Measurements from ENCODE around the gene FAM50A. TPM values are rescaled to one million over a fixed set of nuclear protein-coding genes. Genes with fewer than 3 reads are reported as not detected.
A peak's percentile ranks its signal among the peaks of the same experiment; 100 is the strongest.

Gene FAM50A
- total RNA-seq, 1 donor from 2014 or later: 85.4 TPM

DNA sequence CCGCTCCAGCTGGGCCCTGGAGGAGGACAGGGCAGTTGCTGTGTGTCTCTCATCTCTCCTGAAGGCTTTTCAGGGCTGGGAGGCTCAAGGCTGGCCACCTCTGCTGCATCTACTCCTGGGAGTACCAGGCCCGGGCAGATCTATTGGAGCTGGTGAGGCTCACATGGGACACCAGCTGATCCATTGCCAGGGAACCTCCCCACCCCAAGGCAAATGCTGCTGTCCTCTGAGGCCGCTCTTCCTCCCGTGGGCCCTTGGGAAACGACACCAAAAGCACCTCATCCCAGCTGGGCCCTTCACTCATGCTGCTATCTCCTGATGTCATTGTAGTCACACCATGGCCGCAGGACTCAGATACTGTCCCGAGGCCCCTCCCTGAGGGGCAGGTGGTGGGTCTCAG lies 38.8 kb downstream of the FAM50A start:
- no peak for DNase-seq
- Mint-ChIP-seq H3K9me3 (no peaks in the 10 kb centered on the region), H3K27me3 (no peaks in the 10 kb centered on the region), H3K27ac (no peak overlapping the region), H3K4me3 (no peak overlapping the region), H3K4me1 (peaks cover 12% of the 10 kb centered on the region), H3K36me3 (ENCODE audit: low read depth) (peaks cover 7% of the 10 kb centered on the region)
- intact Hi-C loops (cut with micrococcal nuclease): no loop called here

DNA sequence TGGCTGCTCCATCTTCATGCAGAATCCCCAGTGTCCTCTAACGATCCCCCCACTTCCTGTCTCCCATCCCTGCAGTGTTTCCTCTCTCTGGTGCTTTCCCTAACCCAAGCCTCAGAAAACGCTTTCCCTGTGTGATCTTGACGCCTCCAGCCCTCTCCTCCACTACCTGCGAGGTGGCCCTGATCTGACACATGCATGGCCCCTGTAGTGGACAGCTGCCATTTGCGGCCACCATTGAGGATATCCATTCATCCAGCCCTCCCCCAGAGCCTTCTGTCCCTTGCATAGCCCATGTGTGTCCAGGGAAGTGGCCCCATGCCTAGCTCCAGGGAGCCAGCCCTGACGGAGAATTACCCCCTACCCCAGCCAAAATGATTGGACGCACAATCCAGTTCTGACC lies 39.4 kb downstream of the FAM50A start:
- intact Hi-C loops (cut with micrococcal nuclease): no loop called here
- Mint-ChIP-seq H3K36me3 (ENCODE audit: low read depth) (peaks cover 7% of the 10 kb centered on the region), H3K4me3 (no peak overlapping the region), H3K27ac (no peak overlapping the region), H3K4me1 (peaks cover 14% of the 10 kb centered on the region), H3K27me3 (no peaks in the 10 kb centered on the region), H3K9me3 (no peaks in the 10 kb centered on the region)
- no peak for DNase-seq

DNA sequence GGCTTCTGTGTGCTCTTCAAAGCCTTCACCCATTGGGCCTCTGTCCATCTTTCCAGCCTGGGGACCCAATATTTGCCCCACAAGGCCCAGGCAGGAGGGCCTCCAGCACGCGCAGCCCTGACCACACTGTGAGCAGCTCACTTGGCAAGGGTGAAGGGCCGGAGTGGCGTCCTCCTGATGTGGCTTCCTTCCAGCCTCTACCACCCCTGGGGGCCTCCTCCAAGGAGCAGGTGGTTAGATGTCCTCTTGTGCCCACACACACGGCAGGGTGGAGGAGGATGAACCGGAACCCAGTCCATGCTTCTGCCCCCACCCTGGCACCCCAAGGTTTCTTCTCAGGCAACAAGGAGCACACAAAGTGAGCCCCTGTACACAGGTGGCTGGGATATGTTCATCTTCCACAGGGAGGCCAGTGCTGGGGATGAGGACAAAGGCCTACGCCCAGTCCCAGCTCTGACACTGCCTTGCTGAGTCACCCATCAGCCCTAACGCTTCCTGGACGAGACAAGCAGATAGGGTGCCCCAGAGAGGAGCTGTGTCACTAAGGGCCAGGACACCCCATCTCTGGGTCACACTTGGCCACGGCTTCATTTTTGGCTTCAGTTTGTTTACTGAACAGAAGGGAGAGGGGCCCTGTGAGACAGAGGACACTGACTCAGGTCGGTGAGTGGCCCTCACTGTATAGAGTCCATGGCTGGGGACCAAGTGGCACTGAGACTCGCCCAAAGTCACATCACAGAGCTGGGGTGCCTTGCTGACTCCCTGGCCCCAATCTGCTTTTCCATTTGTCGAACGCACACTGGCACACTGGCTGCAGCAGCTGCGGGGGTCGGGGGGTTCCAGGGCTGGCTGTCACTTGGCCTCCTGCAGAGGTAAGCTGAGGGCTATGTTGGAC lies 40.6 kb downstream of the FAM50A start:
- Mint-ChIP-seq H3K4me1 (peaks cover 15% of the 10 kb centered on the region), H3K9me3 (no peaks in the 10 kb centered on the region), H3K27ac (no peak overlapping the region), H3K27me3 (no peaks in the 10 kb centered on the region), H3K4me3 (peak overlapping the region; percentile 37), H3K36me3 (ENCODE audit: low read depth) (peaks cover 7% of the 10 kb centered on the region)
- DNase-seq: no peak
- intact Hi-C loops (cut with micrococcal nuclease): no loop called here

DNA sequence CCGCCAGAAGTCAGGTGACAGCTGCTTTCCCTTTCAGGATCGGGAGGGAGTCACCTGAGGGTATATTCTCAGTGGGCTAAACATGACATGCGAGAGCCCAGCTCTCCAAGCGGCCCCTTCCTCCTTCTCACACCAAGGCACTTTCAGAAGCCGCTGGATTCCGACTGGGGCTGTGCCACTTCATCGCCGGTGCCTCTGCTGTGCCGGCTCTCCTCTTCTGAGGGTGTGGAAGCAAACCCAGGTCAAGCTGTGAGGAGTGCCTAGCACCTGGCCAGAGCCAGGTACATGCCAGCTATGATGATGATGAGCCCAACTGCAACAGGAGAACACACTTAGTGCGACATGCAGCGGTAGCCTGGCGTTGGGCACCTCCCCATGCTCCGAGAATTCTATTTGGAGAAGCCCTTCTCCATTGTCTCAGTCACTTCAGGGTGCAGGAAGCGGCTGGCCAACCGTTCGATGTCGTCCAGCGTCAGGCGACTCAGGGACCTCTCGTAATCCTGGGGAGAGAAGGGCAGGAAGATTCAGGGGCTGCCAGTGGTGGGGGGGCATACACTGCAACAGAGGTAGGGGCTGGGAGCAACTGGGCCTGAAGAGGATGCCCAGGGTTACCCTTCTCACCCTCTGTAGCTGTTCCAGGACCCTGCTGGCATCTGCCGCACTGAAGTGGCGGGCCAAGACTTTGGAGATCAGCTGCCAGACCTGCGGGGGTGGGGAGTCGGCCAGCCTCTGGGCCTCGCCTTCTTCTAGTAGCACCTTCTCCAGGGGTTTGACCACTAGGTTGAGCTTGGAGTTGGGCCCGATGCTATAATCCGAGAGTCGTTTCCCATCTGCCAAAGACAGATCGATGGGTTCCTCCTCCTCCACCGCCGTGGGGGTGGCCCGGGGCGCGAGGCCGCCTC lies 41.5 kb downstream of the FAM50A start:
- Mint-ChIP-seq H3K4me1 (peaks cover 17% of the 10 kb centered on the region), H3K4me3 (peak overlapping the region; percentile 74), H3K36me3 (ENCODE audit: low read depth) (peaks cover 7% of the 10 kb centered on the region), H3K27ac (no peak overlapping the region), H3K9me3 (no peaks in the 10 kb centered on the region), H3K27me3 (no peaks in the 10 kb centered on the region)
- intact Hi-C loops (cut with micrococcal nuclease): no loop called here
- DNase-seq: no peak

DNA sequence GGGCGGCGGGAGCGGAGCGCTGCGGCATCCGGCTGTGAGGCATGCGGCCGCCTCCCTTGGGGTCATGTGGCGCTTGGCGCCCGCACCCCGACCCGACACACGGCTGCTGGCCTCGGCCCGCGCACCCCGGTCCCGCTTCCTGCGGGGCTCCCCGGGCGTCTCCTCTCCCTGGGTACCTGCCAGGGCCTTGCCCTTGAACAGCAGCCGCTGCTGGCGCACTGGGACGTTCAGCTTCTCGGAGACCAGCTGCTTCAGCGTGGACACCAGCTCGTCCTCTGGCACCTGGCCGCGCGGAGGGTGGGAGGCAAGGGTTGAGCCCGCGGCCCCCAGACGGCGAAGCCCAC lies 42.1 kb downstream of the FAM50A start:
- peak; percentile 81 for DNase-seq
- peak overlapping the region; percentile 45 for H3K4me3 Mint-ChIP-seq
- no peak overlapping the region for H3K27ac Mint-ChIP-seq
- H3K4me1 Mint-ChIP-seq: peaks cover 17% of the 10 kb centered on the region
- no peaks in the 10 kb centered on the region for H3K27me3 Mint-ChIP-seq
- H3K36me3 Mint-ChIP-seq (ENCODE audit: low read depth): peaks cover 7% of the 10 kb centered on the region
- intact Hi-C loops (cut with micrococcal nuclease): no loop called here
- no peaks in the 10 kb centered on the region for H3K9me3 Mint-ChIP-seq

DNA sequence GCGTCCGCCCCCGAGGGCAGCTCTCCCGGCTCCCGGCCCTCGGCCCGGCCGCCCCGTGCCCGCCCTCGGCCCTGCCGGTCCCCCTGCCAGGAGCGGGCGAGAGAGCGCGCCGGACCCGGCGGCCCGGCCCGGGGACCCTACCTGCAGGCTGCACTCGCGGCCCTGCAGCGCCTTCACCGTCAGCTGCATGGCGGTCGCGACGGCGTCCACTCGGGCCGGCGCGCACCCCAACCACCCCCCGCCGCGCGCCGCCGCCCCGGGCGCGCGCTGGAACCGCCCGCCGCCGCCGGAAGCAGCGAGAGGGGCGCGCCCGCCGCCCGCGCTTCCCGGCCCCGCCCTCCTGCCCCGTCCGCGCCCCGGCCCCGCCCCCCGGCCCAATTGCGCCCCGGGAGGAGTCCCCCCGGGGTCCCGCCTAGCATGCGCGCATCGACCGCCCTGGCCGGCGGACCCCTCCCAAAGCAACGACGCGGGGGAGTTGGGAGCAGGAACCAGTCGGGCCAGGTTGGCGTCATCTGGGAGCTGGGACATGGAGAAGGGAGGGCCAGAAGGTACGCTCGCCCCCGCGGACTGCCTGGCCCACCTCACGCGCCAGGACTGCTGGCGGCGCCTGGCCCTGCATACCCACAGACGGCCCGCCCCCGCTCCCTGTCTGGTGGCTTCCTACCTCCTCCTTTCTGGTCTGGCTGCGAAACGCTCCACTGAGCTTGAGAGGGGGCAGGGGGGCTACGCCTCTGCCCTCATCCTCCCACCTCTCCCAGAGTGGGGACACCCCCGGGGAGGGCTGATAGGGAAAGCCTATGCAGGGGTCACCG lies 42.7 kb downstream of the FAM50A start, which contains the start of gene UBL4A:
TSS of gene UBL4A (minus strand) at position 220 of the 812 bp plus-strand sequence. CDS start at position 189, 31 bp downstream.
- Mint-ChIP-seq H3K27ac (peak within 1 kb of the TSS; percentile 53), H3K9me3 (no peaks in the 10 kb centered on the region), H3K27me3 (no peaks in the 10 kb centered on the region), H3K36me3 (ENCODE audit: low read depth) (peaks cover 7% of the 10 kb centered on the region), H3K4me3 (peak within 1 kb of the TSS; percentile 75), H3K4me1 (peaks cover 19% of the 10 kb centered on the region)
- peak; percentile 87 for DNase-seq
- intact Hi-C loops (cut with micrococcal nuclease): no loop called here

DNA sequence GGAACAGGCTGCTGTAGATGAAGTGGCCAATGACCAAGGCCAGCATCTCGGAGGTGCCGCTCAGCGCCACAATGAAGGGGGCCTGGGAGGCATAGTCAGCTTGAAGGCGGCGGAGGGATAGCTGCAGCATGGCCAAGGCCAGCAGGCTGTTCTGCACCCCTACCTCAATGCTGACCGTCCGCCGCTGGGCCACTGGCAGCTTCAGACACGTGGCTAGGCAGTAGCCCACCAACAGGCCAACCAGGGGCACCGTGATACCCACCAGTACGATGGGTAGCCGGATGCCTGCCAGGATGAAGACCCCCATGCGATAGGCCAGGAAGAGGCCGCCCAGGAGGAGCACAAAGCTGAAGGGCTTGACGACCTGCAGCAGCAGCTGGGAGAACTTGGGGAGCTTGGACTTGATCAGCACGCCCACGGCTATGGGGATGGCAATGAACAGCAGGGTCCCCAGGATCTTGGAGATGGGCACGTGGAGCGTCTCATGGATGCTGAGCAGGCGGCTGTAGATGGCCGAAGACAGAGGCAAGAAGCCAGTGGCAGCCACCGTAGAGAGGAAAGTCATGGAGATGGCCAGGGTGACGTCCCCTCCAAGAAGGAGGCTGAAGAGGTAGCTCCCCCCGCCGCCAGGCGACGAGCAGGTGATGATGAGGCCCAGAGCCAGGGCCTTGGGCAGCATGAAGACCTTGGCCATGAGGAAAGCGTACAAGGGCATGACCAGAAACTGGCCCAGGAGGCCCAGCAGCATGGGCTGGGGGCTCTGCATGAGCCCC lies 43.8 kb downstream of the FAM50A start:
- Mint-ChIP-seq H3K36me3 (ENCODE audit: low read depth) (peaks cover 7% of the 10 kb centered on the region), H3K4me1 (peaks cover 19% of the 10 kb centered on the region), H3K9me3 (no peaks in the 10 kb centered on the region), H3K27me3 (no peaks in the 10 kb centered on the region), H3K4me3 (peak overlapping the region; percentile 75), H3K27ac (no peak overlapping the region)
- DNase-seq: no peak
- intact Hi-C loops (cut with micrococcal nuclease): no loop called here

DNA sequence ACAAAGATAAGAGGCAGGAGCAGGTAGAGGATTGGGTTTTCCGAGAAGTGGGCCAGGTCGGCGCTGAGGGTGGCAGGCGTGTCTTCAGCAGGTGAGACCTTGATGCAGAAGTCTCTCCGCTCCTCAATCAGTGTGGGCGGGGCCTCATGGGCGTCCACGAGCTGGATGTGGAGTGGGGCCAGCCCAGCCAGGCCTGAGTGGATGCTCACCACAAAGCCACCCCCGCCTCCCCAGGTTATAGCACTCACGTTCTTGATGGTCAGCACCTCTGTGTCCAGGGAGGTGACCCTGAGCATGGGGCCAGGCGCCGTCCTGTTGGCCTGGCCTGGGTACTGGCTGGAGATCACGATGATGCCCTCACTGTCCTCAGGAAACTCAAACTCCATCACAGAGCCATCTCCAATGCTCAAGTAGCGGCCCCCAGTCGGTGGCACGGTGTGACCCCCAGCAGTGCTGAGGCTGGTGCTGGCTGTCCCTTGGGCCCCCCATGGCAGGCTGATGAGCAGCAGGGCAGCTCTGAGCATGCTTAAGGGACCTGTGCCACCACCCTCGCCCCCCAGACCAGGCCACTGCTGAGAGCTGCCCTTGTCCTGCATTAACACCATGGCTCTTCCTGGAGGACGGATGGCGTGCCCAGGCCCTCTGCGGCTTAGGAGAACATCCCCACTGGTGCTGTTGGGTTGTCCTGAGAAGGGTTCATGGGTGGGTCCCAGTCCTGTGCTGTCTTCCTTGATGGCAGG lies 44.6 kb downstream of the FAM50A start:
- Mint-ChIP-seq H3K36me3 (ENCODE audit: low read depth) (peaks cover 4% of the 10 kb centered on the region), H3K27ac (no peak overlapping the region), H3K4me3 (peak overlapping the region; percentile 19), H3K4me1 (peaks cover 16% of the 10 kb centered on the region), H3K9me3 (no peaks in the 10 kb centered on the region), H3K27me3 (no peaks in the 10 kb centered on the region)
- intact Hi-C loops (cut with micrococcal nuclease): no loop called here
- no peak for DNase-seq

DNA sequence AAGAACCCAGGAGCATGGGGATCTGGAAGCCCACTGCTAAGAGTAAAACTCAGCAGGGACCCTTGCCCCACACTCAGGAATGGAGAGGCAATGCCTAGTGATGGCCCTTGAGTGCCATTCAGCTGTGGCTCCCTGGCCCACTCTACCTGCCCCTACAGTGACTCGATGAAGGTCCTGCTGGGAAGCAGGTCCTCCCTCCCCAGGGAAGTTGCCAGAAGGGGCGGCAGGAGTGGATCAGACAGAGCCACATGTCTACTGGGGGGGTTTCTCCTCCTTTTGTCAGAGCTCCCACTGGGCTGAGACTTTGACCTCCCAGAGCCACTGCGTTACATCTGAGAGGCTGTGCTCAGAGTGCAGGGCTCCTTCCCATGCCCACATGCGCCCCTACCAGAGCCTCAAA lies 45.2 kb downstream of the FAM50A start:
- no peak overlapping the region for H3K27ac Mint-ChIP-seq
- peak overlapping the region; percentile 91 for H3K4me3 Mint-ChIP-seq
- DNase-seq: no peak
- H3K27me3 Mint-ChIP-seq: no peaks in the 10 kb centered on the region
- peaks cover 15% of the 10 kb centered on the region for H3K4me1 Mint-ChIP-seq
- peaks cover 3% of the 10 kb centered on the region for H3K36me3 Mint-ChIP-seq (ENCODE audit: low read depth)
- intact Hi-C loops (cut with micrococcal nuclease): no loop called here
- no peaks in the 10 kb centered on the region for H3K9me3 Mint-ChIP-seq

DNA sequence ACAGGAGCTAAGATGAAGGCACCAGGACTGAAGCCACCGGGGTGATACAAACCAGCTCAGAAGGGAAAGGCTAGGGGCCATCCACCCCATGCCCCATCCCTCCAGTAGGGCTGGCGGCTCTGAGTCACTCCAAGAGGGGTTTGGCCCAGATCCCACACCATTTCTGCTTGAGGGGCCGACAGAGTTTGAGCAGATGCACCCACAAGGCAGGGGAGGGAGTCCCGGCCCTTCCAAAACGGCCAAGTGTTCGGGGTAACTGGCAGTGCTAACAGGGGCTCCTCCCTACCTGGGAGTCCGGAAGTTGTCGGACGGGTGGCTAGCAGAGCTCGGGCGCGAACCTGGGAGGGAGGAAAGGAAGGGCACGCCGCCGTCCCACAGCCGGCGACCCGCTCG lies 46.1 kb downstream of the FAM50A start:
- intact Hi-C loops (cut with micrococcal nuclease): loop anchor here (1.0 to 5.0 kb wide), 4 partner anchors 11 to 53 kb away; partner anchors contain the start of genes FAM3A, GDI1 and LAGE3

DNA sequence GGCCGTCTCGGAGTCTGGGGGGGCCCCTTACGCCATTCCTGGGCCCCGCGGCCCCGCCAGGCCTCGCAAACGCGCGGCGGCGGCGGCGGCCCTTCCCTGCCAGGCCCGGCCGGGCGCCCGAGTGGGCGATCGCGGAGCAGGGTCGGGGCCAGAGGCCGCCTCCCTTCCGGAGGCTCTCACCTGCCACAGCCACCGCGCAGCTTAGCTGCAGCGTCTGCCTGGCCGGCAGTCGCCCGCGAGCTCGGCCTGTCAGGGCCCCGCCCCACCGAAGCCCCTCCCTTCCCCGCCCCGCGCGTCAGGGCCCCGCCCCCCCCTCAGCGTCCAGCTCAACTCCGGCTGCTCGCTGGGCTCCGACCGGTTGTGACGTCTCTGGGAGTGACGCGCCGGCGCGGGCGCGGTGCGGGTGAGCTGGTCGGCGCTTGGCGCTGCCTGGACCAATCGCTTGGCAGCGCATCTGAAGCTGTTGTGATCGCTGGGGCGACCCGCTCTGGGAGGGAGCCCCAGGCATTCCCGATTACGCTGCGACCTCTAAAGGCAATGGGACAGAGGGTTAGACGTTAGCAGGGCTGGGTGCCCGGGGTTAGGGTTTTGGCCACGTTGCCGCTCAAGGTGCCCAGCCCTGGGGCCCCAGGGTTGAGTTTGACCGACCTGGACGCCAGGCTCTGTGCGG lies 46.6 kb downstream of the FAM50A start, which contains the start of gene SLC10A3:
TSS of gene SLC10A3 (minus strand) at position 216 of the 670 bp plus-strand sequence. CDS start 1,689 bp downstream, outside the sequence.
- Mint-ChIP-seq H3K27me3 (no peaks in the 10 kb centered on the region), H3K4me1 (peaks cover 12% of the 10 kb centered on the region), H3K4me3 (peak within 1 kb of the TSS; percentile 91), H3K9me3 (no peaks in the 10 kb centered on the region), H3K36me3 (ENCODE audit: low read depth) (no peaks in the 10 kb centered on the region), H3K27ac (peak within 1 kb of the TSS; percentile 92)
- peak; percentile 96 for DNase-seq
- intact Hi-C loops (cut with micrococcal nuclease): loop anchor here (1.0 to 5.0 kb wide), 4 partner anchors 11 to 53 kb away; partner anchors contain the start of genes FAM3A, GDI1 and LAGE3

More for the DNA sequence above, 46.1 kb downstream of the FAM50A start:
- peak overlapping the region; percentile 91 for H3K4me3 Mint-ChIP-seq
- peak; percentile 77 for DNase-seq
- peak overlapping the region; percentile 86 for H3K27ac Mint-ChIP-seq
- peaks cover 15% of the 10 kb centered on the region for H3K4me1 Mint-ChIP-seq
- H3K9me3 Mint-ChIP-seq: no peaks in the 10 kb centered on the region
- H3K36me3 Mint-ChIP-seq (ENCODE audit: low read depth): peaks cover 3% of the 10 kb centered on the region
- H3K27me3 Mint-ChIP-seq: no peaks in the 10 kb centered on the region

DNA sequence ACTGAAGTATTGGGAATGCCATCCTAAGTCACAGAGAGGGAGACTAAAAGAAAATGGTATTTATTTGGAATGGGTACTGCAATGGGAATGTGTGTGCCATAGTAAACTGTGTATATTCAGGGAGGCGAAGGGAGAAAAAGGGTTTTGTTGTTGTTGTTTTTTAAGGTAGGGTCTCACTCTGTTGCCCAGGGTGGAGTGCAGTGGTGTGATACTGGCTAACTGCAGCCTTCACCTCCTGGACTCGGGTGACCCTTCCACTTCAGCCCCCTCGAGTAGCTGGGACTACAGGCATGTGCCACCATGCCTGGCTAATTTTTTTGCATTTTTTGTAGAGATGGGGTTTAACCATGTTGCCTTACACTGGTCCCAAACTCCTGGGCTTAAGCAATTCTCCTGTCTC lies 50.8 kb downstream of the FAM50A start:
- no peaks in the 10 kb centered on the region for H3K36me3 Mint-ChIP-seq (ENCODE audit: low read depth)
- H3K27me3 Mint-ChIP-seq: no peaks in the 10 kb centered on the region
- peaks cover 3% of the 10 kb centered on the region for H3K4me1 Mint-ChIP-seq
- no peaks in the 10 kb centered on the region for H3K9me3 Mint-ChIP-seq
- DNase-seq: no peak
- no peak overlapping the region for H3K27ac Mint-ChIP-seq
- intact Hi-C loops (cut with micrococcal nuclease): loop anchor here (5.0 kb wide), 1 partner anchor 57 kb away; the partner anchor contains the start of gene GDI1
- H3K4me3 Mint-ChIP-seq: no peak overlapping the region
